T-helper 22 cell (primary cell): ENCODE data around the gene OR2H2.

Source experiments
- DNase-seq: peaks from one replicate; pipeline ENCODE4 v3.0.0-alpha.2; 2020; ENCODE audit warnings: low read depth

Gene OR2H2

GRCh38 chr6:29629571-29629970 is 44.6 kb downstream of the OR2H2 start:
- DNase-seq: no peak

DNA sequence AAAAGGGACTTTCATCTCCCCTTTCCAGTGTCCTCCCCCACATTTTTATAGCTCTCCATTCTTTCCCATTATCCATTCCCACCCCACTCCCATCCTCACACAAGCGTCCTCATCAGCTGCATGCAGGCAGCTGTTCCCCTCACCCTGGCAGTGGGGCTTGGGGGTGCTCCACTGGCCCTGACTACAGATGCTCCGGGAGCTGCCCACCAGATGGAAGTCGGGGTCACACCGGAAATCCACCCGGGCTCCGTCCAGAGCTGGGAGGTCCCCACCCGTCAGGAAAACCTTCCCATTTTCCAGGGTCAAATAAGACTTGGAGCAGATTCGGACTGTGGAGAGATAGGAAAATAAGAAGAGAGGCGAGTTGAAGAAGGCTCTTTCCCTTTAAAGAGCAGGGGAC is 45.4 kb downstream of the OR2H2 start:
- no peak for DNase-seq

DNA sequence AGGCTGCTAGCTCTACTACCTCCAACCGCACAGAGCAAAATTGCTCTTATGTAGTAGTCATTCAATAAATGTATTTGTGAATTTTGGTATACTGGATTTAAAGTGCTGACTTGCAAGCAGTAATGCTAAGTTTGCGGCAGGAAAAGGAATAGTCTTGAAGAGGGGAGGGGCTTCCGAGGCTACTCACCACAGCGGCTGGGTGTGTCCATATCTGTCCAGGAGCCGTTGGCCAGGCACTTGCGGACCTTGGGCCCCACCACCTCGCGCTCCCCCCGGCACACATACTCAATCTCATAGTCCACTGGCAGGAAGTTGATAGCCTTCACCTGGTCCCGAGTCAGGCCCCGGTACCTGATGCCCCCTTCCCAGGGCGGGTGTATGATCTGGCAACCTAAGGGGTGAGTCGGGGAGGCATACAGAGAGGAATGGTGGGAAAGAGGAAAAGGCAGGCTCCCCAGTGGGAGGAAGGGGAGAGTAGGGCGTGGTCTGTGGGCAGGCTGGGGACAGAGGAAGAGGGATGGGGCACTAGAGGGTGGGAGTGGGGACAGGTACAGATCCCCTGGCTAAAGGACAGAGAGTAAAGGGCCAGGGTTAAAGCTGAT is 46.4 kb downstream of the OR2H2 start:
- DNase-seq: no peak

DNA sequence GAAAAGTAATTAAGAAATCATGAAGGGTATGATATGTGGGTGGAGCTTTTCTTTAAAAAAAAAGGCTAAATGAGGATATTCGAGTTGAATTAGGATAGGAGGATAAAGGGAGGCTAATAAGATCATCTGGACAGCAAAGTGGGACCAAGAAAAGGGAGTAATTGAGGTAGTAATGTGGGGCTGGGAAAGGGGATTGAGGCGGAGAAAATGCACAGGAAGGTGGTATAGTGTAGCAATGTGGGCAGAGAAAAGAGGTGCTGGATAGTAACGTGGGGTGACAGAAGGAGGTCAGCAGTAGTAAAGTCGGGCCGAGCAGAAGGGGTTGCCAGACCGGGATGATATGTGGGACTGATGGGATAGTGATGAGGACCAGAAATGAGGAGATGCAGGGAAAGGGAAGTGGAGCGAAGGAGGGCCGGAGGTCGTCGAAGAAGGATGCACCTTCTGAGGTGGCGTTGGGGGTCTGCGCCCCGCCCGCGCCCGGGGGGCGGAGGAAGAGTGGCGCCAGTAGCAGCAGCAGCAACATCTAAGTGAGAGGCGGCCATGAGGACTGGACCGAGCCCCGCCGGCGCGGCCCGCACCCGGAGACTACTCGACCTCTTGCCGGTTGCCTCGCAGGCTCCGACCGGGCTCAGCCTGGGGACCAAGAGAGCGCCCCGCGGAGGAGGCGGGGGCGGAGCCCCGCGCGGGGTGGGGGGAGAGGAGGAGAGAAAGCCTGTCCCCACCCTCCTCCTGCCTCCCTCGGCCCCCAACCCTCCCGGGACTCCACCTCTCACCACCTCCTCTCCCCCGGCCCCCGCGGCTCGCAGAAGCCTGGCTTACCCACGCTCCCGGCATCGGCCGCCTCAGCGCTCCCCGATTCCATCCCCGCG is 47.2 kb downstream of the OR2H2 start:
- DNase-seq: peak; percentile 69

DNA sequence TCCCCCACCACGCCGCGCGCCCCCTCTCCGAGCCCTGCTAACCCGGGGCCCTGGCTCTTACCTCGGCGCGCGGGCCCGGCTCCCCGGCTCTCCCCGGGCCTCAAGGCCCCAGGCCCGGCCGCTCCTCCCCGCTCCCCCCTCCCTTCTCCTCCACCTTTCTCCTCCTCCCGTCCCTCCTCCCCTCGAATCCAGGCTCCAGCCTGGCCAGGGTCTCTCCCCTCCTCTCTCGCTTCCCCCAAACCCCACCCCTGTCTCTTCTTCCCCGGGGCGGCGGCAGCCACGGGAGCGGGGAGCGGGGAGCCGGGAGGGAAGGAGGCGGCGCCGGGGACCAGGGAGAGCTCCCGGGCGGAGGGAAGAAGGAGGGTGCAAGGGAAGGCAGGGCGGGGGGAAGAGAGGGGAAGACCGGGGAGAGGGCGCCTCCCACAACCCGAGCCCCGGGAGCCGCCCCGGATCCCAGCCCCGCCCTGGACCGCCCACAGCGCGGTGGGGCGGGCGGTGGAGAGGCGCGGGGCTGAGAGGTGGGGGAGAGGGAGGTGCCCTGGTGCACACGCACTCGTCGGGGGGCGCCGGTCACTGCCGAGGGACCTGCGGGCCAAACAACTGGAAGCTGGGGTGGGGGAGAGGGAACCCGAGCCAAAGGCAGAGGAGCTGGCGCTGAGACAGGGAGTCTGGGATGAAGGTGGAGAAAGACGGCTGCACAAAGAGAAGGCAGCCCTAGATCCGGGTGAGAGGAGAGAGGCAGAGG is 48.0 kb downstream of the OR2H2 start, which contains the start of gene GABBR1:
TSS of gene GABBR1 (minus strand) at position 395 of the 745 bp plus-strand sequence. CDS start 798 bp downstream, outside the sequence.
- DNase-seq: peak; percentile 75

- no peak for DNase-seq
Observed at GRCh38 chr6:29633534-29633905, 48.6 kb downstream of the OR2H2 start.

DNA sequence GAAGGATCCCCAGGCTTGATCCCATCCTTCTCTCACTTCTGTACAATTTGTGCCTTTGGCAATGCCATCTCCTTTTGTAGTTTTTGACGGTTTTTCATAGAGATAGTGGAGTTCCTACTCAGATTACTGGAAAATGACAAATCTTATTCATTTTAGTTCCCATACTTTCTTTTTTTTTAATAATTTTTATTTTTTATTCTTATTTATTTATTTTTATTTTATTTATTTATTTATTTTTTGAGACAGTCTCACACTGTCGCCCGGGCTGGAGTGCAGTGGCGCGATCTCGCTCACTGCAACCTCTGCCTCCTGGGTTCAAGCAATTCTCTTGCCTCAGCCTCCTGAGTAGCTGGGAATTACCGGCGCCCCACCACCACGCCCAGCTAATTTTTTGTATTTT is 52.3 kb downstream of the OR2H2 start:
- no peak for DNase-seq
